EL (cell line): ENCODE data around the gene INAFM1.

Experiments
- DNase-seq: peaks from one replicate; pipeline ENCODE4 v3.0.0-alpha.2; 2016

The INAFM1 gene

GRCh38 chr19:47274071-47274890, at the start of gene INAFM1:
INAFM1 (plus strand) TSS chr19:47274885; CDS start chr19:47274920, 35 bp downstream.
- DNase-seq = peak; percentile 93

GRCh38 chr19:47225746-47226425, 48.8 kb upstream of the INAFM1 start:
- DNase-seq = peak; percentile 88

GRCh38 chr19:47226426-47227351, 48.0 kb upstream of the INAFM1 start:
- peak; percentile 88 for DNase-seq

GRCh38 chr19:47227352-47228167, 47.1 kb upstream of the INAFM1 start:
- peak; percentile 98 for DNase-seq

GRCh38 chr19:47228168-47228936, 46.3 kb upstream of the INAFM1 start:
- DNase-seq = peak; percentile 61

- DNase-seq = peak; percentile 46
Measured at GRCh38 chr19:47228937-47229675, 45.6 kb upstream of the INAFM1 start.

- DNase-seq = no peak
Measured at GRCh38 chr19:47229676-47230053, 45.0 kb upstream of the INAFM1 start.

- DNase-seq = peak; percentile 49
Measured at GRCh38 chr19:47230054-47230920, 44.4 kb upstream of the INAFM1 start.

- no peak for DNase-seq
Measured at GRCh38 chr19:47230921-47231214, 43.8 kb upstream of the INAFM1 start, which contains the start of gene BBC3. BBC3 (minus strand) TSS chr19:47231199; CDS start chr19:47228431, 2,768 bp downstream.

- DNase-seq = peak; percentile 86
Measured at GRCh38 chr19:47231215-47232054, 43.2 kb upstream of the INAFM1 start.

- peak; percentile 88 for DNase-seq
Measured at GRCh38 chr19:47232422-47233211, 42.1 kb upstream of the INAFM1 start.

- DNase-seq = no peak
Measured at GRCh38 chr19:47236072-47236675, 38.5 kb upstream of the INAFM1 start.

GRCh38 chr19:47239152-47239551, 35.5 kb upstream of the INAFM1 start:
- no peak for DNase-seq

- DNase-seq = peak; percentile 67
Measured at GRCh38 chr19:47239610-47240296, 34.9 kb upstream of the INAFM1 start.

- no peak for DNase-seq
Measured at GRCh38 chr19:47240556-47240955, 34.1 kb upstream of the INAFM1 start.

GRCh38 chr19:47240996-47241918, 33.4 kb upstream of the INAFM1 start:
- DNase-seq = peak; percentile 77
